T-helper 2 cell (primary cell): ENCODE results near the gene MYRIP.
A peak's percentile ranks its signal among the peaks of the same experiment; 100 is the strongest.
"Not testable (repeated sequence)": the region's sequence is repeated elsewhere in the genome, so short reads cannot be mapped to it uniquely, and the experiment has no call there.

Experiments used
- DNase-seq, 5 experiments: peaks; one replicate each; pipeline versions ENCODE4 v3.0.0 to v3.0.0-alpha.2; 2012 to 2022

MYRIP gene

GRCh38 chr3:40243056-40243455 lies 433.6 kb downstream of the MYRIP start:
- no peak for DNase-seq

DNA sequence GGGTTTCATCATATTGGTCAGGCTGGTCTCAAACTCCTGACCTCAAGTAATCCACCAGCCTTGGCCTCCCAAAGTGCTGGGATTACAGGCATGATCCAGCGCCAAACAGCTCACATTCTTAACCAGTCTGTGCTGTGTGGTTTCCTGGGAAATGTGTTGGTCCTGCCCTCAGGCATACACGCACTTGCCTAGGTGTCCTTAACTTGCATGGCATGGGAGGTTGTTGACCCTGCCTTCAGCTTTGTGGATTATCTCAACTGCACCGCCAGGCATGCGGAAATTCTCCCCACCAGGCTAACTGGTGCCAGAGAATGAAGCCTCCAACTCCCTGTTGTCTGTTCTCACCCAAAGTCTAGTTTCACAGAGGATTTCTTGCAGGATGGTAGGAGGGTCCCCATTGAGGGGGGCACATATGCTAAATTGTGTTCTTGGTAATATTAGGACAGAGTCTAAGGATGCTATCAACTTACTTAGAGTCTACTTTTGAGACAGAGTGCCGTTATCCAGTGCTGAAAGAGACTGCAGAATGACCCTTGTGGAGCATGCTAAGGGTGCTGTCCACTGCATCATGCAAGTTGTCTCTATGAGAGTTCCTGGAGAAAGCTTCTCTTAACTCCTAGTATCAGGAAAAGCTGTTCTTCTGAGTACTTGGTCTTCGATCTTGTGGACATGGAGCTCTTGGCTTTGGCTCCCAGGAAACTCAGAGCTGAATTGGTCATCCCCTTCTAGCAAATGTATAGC lies 438.5 kb downstream of the MYRIP start:
- no peak for DNase-seq

DNA sequence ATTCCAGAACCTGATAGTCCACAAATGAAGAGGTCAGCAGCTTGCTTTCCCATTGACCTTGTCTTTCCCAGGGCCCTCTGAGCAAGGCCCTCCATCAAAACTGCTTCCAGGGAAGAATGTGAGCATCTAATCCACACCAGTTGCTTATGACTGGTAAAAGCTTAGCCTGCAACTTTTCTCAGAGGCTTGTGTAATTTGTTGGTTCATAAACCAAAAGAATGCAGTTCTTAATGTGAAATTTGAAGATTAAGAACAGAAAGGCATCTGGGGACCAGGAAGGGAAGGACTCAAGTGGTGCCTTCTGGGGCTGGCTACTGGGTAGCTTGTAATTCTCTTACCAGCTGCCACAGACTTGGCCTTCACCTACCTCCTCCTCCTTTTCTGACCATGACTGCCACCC lies 439.2 kb downstream of the MYRIP start:
- DNase-seq, result no peak

DNA sequence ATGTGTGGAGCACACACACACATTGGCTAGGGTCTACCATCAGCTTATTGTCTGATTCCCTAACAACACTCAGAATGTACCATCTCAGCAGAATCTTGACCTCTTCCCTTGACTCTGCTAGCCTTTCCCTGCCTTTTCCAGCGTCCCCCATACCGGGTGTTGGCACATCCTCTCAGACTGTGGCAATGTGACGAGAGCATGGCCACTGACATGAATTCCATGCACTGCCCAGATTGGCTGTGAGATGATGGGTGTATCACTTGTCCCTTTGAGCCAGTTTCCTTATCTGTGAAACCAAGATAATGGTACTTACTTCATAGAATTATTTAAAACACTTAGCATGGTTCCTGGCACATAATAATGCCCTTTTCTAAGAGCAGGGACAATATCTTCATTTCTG lies 439.8 kb downstream of the MYRIP start:
- DNase-seq, result no peak

- no peak for DNase-seq
Measured at GRCh38 chr3:40254491-40254890, 445.1 kb downstream of the MYRIP start.

- no peak for DNase-seq
Measured at GRCh38 chr3:40254891-40255290, 445.5 kb downstream of the MYRIP start.

DNA sequence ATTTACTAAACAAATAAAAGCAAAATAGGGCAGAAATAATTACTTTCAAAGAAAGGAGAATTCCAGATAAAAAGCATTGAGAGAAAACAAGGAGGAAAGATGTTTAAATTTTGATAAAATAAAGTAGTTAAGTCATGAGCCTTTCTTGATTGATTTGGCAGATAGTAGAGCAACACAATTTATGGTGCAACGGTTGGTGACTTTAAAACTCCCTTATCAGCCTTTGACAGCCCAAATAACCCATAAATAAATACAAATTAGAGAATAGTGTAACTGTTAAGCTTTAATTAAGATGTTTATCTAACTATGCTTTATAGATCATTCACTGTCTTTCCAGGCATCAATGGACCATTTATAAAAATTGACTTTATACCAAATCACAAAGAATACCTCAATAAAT lies 446.1 kb downstream of the MYRIP start:
- no peak for DNase-seq

DNA sequence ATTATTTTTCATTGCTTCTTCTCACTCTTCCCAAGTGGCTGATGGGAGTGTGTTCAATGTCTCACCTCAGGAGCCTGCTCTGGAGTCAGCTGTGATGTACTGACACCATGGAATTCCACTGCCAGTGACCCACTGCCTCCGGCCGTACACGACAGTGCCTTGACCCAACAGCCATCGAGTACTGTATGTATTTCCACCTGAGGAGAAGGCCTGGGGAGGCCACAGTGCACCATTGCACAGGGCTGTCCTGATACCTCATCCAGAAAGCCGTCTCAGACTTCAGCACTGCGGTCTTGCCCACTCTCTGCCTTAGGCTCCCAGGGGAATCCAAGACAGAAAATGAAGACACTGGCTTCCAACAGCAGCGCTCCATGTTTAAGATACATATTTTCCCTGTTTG lies 448.7 kb downstream of the MYRIP start:
- DNase-seq, result no peak

DNA sequence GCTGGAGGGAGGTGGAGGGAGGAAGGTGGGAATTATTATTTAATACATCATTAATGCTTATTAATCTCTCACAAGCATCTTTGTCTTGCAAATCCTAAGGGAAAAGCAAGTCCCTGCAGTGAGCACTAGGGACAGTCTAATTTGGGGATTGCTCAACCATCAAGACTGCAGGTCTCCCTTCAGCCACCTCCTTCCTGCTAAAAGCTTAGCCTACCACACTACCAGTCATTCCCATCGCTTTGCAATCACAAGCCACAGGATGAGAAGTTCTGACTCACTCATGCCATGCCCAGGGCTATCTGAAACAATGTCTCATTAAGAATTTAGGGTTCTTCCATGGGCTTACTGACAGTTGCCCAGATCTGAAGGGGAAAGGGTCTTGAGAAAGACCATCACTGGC lies 449.1 kb downstream of the MYRIP start:
- DNase-seq, result no peak

- no peak for DNase-seq
Measured at GRCh38 chr3:40262331-40262730, 452.9 kb downstream of the MYRIP start.

- no peak for DNase-seq
Measured at GRCh38 chr3:40264451-40264850, 455.0 kb downstream of the MYRIP start.

DNA sequence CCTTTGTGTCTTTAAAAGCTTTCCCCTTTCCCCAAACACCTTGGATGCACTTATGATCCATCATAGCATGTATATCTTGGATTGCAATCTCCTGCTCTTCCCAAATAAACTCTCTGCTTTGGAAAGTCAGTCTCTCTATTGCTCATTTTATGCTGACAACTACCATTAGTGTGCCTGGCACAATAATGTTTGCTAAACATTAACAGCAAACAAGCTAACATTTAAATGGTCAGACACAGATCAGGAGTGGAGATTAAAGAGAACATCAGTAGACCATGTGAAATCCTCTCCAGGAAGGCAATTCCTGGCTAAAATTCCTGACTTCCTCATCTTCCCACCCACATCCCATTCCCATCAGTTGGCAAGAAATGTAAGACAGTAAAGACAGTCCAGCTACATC lies 455.8 kb downstream of the MYRIP start:
- no peak for DNase-seq

- DNase-seq, result no peak
Measured at GRCh38 chr3:40267937-40268724, 458.7 kb downstream of the MYRIP start.

GRCh38 chr3:40268802-40269524 lies 459.6 kb downstream of the MYRIP start:
- DNase-seq, result no peak

DNA sequence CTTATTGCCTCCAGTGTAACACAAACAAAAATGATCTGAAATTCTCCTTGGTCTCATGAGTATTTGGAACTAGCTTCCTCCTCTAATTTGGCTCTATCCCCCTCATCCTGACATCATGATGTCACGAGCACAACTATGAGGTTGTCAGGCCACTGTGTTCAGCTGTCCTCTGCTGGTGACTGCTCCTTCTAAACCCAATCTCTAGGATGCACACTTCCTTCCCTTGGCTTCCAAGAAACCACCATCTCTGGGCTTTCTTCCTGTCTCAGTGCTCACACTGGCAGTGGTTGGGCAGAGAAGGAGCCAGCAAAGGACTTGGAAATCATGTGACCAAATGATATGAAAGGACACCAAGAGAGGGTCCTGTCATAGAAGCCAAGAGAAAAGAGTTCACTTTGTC lies 469.4 kb downstream of the MYRIP start:
- no peak for DNase-seq

- no peak for DNase-seq
Measured at GRCh38 chr3:40281995-40282394, 472.6 kb downstream of the MYRIP start.

GRCh38 chr3:40283057-40283456 lies 473.6 kb downstream of the MYRIP start:
- not testable (repeated sequence) for DNase-seq

DNA sequence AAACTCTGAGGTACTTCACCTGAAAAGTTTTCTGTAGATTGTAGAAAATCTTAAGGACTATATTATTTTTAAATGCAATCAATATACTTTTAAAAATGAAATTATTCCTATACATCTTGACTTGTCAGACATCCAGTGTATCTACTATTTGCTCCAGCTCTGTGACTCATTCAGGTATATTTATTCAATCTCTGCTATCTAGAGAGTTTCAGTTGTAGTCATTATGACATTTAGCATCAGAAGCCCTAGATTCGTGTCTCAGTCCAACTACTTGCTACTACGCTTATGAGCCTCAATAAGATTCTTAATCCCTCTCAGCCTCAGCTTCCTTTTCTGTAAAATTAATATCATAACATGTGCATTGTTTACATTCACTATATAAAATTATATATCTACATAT lies 477.8 kb downstream of the MYRIP start:
- peak in 1 of 5 experiments; percentile 28 for DNase-seq

DNA sequence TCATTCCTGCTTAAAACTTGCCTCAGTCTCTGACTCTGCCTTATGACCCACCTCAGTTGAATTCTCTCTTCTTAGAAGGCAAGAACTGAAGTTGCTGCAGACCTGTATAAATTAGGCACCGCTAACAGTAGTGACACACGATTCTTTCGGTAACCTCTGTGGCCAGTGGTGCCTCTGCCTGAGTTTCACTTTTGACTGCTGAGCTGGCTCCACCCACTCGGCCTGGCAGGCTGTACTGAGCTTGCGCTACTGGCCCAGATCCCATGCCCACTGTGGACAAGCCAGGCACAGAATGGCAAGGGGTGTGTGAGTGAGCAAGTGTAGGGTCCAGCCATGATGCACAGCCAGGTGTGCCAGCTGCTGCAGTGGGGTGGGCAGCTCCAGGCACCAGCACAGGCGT lies 481.0 kb downstream of the MYRIP start:
- peak in 2 of 5 experiments; percentile 9 to 33 for DNase-seq

GRCh38 chr3:40291471-40291870 lies 482.1 kb downstream of the MYRIP start:
- DNase-seq, result no peak

GRCh38 chr3:40292637-40293349 lies 483.4 kb downstream of the MYRIP start:
- no peak for DNase-seq

DNA sequence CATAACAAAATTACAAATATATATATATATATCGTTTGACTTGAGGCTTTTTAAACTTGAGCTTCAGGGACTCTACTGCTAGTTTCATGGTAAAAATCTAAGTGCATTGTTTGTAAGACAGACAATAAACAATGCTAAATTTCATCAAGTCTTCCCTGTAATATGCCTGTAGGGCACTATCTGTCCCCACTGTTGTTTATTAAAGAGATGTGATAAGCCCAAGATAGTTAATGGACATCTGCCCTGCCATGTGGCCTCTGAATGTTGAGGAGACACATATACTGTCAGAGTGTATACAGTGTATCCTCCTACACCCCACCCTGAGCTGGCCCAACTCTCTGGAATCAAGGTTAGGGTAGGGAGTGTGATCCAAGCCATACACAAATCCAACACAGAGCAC lies 485.0 kb downstream of the MYRIP start:
- no peak for DNase-seq

- no peak for DNase-seq
Measured at GRCh38 chr3:40298075-40298474, 488.7 kb downstream of the MYRIP start.
